ENCODE data around the gene ATAD5. TPM values are rescaled to one million over a fixed set of nuclear protein-coding genes. Genes with fewer than 3 reads are reported as not detected.
"Not testable (repeated sequence)": the region's sequence is repeated elsewhere in the genome, so short reads cannot be mapped to it uniquely, and the experiment has no call there.

Gene ATAD5
- total and polyA plus RNA-seq, 2 of the 4 experiments (the other 2 are of a cell fraction): 1.0 to 1.3 TPM

DNA sequence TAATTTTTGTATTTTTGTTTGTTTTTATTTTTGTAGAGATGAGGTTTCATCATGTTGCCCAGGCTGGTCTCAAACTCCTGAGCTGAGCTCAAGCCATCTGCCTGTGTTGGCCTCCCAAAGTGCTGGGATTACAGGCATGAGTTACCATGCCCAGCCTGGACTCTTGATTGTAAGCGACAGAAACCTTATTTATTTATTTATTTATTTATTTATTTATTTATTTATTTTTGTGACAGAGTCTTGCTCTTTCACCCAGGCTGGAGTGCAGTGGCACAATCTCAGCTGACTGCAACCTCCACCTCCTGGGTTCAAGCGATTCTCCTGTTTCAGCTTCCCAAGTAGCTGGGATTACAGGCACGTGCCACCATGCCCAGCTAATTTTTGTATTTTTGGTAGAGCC lies 98.1 kb downstream of the ATAD5 start:
- H3K4ac ChIP-seq (ENCODE audit: low read depth, low read length); BruUV-seq (replicated peaks); H4K91ac ChIP-seq (ENCODE audit: insufficient read depth, low read depth, low read length); H3K4me2 ChIP-seq (ENCODE audit: low read depth, low read length); H2BK15ac ChIP-seq (ENCODE audit: low read depth, low read length); in situ Hi-C loops (cut with MboI; ENCODE audit: low sequenced_read_pairs); DNase-seq; H3K23ac ChIP-seq (ENCODE audit: low read depth, low read length); H4K20me1 ChIP-seq (ENCODE audit: insufficient read depth, low read length); H2BK20ac ChIP-seq (ENCODE audit: low read depth, low read length); H4K8ac ChIP-seq (ENCODE audit: low read depth in 2 of 2, low read length in 2 of 2); dilution Hi-C loops (cut with HindIII; ENCODE audit: low sequenced_read_pairs, unreplicated experiment); H3K36me3 ChIP-seq (ENCODE audit: control insufficient read depth, insufficient read depth, low read length); H3K56ac ChIP-seq (ENCODE audit: extremely low read depth, insufficient read depth, low read length); H3K79me1 ChIP-seq (ENCODE audit: low read depth in 1 of 2, low read length in 2 of 2); H2BK120ac ChIP-seq (ENCODE audit: low read depth, low read length); H3K9ac ChIP-seq (ENCODE audit: low read depth, low read length); H2AK9ac ChIP-seq (replicated peaks; ENCODE audit: low read depth, low read length, poor library complexity); H3K27me3 ChIP-seq (ENCODE audit: control insufficient read depth, insufficient read depth, low read length); H3K9me3 ChIP-seq (ENCODE audit: control insufficient read depth, insufficient read depth, low read length); POLR2A ChIA-PET (ENCODE audit: unreplicated experiment); H4K5ac ChIP-seq (ENCODE audit: low read depth, low read length); H2AFZ ChIP-seq (replicated peaks; ENCODE audit: low read length, poor library complexity); H3K4me1 ChIP-seq (ENCODE audit: control insufficient read depth, insufficient read depth, low read length); H3K9me1 ChIP-seq (ENCODE audit: insufficient read depth, low read length); H3K18ac ChIP-seq (ENCODE audit: low read depth, low read length); H3K14ac ChIP-seq (replicated peaks; ENCODE audit: low read depth, low read length); intact Hi-C loops (cut with micrococcal nuclease); H2AK5ac ChIP-seq (ENCODE audit: low read depth, low read length); H2BK5ac ChIP-seq (ENCODE audit: low read depth, low read length, poor library complexity, severe bottlenecking); H3K4me3 ChIP-seq (ENCODE audit: insufficient read depth, low read depth, low read length); ATAC-seq (ENCODE audit: low read depth); H3K27ac ChIP-seq (ENCODE audit: insufficient read depth, low read length): not testable (repeated sequence)
- no CpG with 5 or more reads among the region's 3 CpGs for WGBS, 2 experiments (ENCODE audit: extremely low coverage in 2 of 2, insufficient read length in 1 of 2)
- CTCF ChIA-PET: interaction anchor here (0.7 kb wide), 1 partner anchor 10 kb away, joined by 3 read pairs; no protein-coding TSS in a partner anchor
